ENCODE data around the gene SMC4.

Gene SMC4

GRCh38 chr3:160376681-160377080 is 22.8 kb upstream of the SMC4 start:
- Histone ChIP-seq H3K4me1 (ENCODE audit: control insufficient read depth, insufficient read depth, low read length) (peaks cover 54% of the 10 kb centered on the region), H3K9me3 (ENCODE audit: control insufficient read depth, low read length) (no peaks in the 10 kb centered on the region), H3K9ac (ENCODE audit: low read length) (no peak overlapping the region), H3K36me3 (ENCODE audit: control insufficient read depth, insufficient read depth, low read length, severe bottlenecking) (no peaks in the 10 kb centered on the region), H3K4me3 (ENCODE audit: low read length) (peak overlapping the region; percentile 34), H3K27me3 (replicated peaks; ENCODE audit: control insufficient read depth, insufficient read depth, low read length) (no peaks in the 10 kb centered on the region)
- DNase-seq (ENCODE audit: low read depth) = peak; percentile 17

DNA sequence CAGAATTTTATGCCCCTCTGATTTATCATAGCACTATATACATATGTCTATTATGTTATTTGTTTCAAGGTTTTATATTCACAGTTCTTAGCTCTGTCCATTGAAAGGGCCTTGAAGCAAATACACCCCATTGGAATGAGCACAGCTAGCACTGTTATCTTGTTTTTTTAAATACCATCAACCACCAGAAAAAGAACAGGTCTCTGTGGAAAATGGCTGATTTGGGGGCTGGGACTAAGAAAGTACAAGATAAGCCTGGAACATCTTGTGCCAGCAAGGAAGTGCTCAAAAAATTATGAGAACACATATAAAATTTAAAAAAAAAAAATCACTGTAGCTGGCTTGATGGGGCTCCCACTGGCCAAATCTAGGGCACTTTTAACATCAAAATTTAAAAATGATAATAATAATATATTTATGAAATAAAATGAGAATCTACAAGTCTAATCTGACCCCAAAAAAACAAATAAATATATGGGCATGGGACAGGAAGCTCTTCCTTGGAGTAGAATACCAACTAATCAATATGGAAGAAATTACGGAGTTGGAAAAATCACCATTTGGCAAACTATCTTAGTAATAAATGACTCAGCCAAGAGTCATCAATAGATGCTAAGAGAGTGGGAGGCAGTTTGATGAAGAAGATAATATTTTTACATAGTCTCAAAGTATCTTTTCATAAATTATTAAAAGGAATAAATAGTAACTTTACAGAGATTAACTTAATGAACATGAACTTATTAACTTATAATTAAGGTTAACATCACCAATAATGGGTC is 20.9 kb upstream of the SMC4 start:
- Histone ChIP-seq H3K9me3 (ENCODE audit: control insufficient read depth, low read length) (no peaks in the 10 kb centered on the region), H3K27me3 (replicated peaks; ENCODE audit: control insufficient read depth, insufficient read depth, low read length) (no peaks in the 10 kb centered on the region), H3K9ac (ENCODE audit: low read length) (no peak overlapping the region), H3K36me3 (ENCODE audit: control insufficient read depth, insufficient read depth, low read length, severe bottlenecking) (no peaks in the 10 kb centered on the region), H3K4me1 (ENCODE audit: control insufficient read depth, insufficient read depth, low read length) (peaks cover 42% of the 10 kb centered on the region), H3K4me3 (ENCODE audit: low read length) (no peak overlapping the region)
- DNase-seq (ENCODE audit: low read depth) = no peak

GRCh38 chr3:160379628-160380214 is 19.7 kb upstream of the SMC4 start:
- H3K4me1 ChIP-seq (ENCODE audit: control insufficient read depth, insufficient read depth, low read length) = peaks cover 34% of the 10 kb centered on the region
- no peaks in the 10 kb centered on the region for H3K27me3 ChIP-seq (replicated peaks; ENCODE audit: control insufficient read depth, insufficient read depth, low read length)
- H3K9ac ChIP-seq (ENCODE audit: low read length) = no peak overlapping the region
- DNase-seq (ENCODE audit: low read depth) = no peak
- H3K36me3 ChIP-seq (ENCODE audit: control insufficient read depth, insufficient read depth, low read length, severe bottlenecking) = no peaks in the 10 kb centered on the region
- no peaks in the 10 kb centered on the region for H3K9me3 ChIP-seq (ENCODE audit: control insufficient read depth, low read length)
- H3K4me3 ChIP-seq (ENCODE audit: low read length) = no peak overlapping the region

DNA sequence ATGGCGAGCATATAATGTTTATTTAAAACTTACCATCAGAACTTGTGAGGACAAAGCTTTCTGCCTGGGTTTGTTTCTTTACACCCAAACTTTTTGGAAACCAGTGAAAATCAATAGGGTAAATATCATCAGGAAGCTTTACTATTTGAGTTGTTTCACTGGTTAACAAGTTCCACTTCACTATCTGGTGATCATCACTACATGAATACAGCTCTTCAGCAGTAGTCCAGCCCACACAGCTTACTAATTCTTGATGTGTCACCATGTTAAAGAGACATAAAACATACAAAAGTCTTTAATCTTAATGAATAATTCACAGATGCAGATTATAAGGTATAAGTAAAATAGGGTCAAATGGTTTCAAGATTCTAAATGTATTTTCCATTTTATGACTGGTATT is 18.0 kb upstream of the SMC4 start:
- Histone ChIP-seq H3K4me1 (ENCODE audit: control insufficient read depth, insufficient read depth, low read length) (peaks cover 23% of the 10 kb centered on the region), H3K4me3 (ENCODE audit: low read length) (no peak overlapping the region), H3K9me3 (ENCODE audit: control insufficient read depth, low read length) (no peaks in the 10 kb centered on the region), H3K27me3 (replicated peaks; ENCODE audit: control insufficient read depth, insufficient read depth, low read length) (no peaks in the 10 kb centered on the region), H3K36me3 (ENCODE audit: control insufficient read depth, insufficient read depth, low read length, severe bottlenecking) (no peaks in the 10 kb centered on the region), H3K9ac (ENCODE audit: low read length) (no peak overlapping the region)
- DNase-seq (ENCODE audit: low read depth) = no peak

DNA sequence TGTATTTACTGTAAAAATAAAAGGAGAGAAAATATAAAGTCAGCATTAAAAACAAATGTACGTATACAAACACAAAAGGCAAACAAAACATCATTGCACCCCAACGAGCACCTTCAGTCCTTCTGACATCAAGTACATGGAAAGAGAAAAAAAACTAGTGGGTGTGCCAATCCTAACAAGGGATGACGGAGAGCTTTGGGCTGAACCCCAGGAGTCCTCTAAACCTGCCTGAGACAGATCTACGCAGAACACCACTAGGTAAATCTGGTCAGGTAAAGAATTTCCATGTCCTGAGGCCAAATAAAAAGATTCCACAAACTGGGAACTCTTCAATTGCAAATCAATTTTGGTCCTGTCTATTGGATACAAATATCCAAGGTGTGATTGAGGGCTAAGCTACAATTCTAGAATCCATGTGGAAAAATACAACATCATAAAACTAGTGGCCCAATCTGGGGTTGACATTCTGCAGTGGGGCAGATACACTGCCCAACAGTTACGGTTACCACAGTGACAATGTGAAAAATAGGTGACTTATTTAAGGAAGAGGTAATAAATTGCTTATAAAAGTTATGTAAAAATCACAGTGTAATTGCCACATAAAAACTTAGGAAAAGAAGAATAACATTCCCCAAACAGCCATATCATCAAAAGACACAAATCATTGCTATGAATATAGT is 14.7 kb upstream of the SMC4 start:
- Histone ChIP-seq H3K4me3 (ENCODE audit: low read length) (no peak overlapping the region), H3K9ac (ENCODE audit: low read length) (no peak overlapping the region), H3K4me1 (ENCODE audit: control insufficient read depth, insufficient read depth, low read length) (no peaks in the 10 kb centered on the region), H3K27me3 (replicated peaks; ENCODE audit: control insufficient read depth, insufficient read depth, low read length) (no peaks in the 10 kb centered on the region), H3K9me3 (ENCODE audit: control insufficient read depth, low read length) (no peaks in the 10 kb centered on the region), H3K36me3 (ENCODE audit: control insufficient read depth, insufficient read depth, low read length, severe bottlenecking) (no peaks in the 10 kb centered on the region)
- DNase-seq (ENCODE audit: low read depth) = no peak

DNA sequence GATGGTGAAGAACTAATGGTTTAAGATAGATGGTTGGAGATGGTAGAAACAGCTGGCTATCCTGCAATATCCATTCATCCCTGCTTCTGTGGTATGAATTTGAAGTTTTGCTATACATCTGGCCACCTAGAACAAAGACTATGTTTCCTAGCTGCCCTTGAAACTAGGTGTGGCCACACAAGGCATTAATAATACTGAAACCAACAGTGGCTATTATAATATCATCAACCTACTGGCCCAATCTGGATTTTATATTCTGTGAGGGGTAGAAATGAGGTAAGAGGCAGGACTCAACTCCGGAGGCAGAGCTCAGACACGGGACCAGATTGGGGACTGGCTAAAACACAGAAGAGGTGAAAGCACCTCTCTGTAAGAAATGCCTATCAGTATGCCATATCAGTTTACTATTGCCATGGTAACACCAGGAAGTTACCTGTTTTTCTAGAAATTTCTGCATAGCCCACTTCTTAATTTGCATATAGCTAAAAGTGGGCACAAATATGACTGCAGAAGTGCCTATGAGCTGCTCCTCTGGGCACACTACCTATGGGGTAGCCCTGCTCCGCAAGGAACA is 8.8 kb upstream of the SMC4 start:
- DNase-seq (ENCODE audit: low read depth) = no peak
- H3K36me3 ChIP-seq (ENCODE audit: control insufficient read depth, insufficient read depth, low read length, severe bottlenecking) = no peaks in the 10 kb centered on the region
- no peaks in the 10 kb centered on the region for H3K9me3 ChIP-seq (ENCODE audit: control insufficient read depth, low read length)
- H3K4me3 ChIP-seq (ENCODE audit: low read length) = no peak overlapping the region
- H3K9ac ChIP-seq (ENCODE audit: low read length) = no peak overlapping the region
- H3K27me3 ChIP-seq (replicated peaks; ENCODE audit: control insufficient read depth, insufficient read depth, low read length) = no peaks in the 10 kb centered on the region
- H3K4me1 ChIP-seq (ENCODE audit: control insufficient read depth, insufficient read depth, low read length) = peaks cover 6% of the 10 kb centered on the region

DNA sequence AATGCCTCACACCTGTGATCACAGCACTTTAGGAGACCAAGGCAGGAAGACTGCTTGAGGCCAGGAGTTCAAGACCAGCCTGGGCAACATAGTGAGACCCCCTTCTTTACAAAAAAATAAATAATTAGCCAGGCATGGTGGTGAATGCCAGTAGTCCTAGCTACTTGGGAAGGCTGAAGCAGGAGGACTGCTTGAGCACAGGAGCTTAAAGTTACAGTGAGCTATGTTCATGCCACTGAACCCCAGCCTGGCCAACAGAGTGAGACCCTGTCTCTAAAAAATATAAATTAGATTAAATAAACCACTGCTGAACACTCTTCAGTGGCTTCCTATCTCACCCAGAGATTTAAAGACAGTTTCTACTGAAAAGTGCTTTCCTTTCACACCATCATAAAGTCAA is 6.7 kb upstream of the SMC4 start:
- Histone ChIP-seq H3K4me3 (ENCODE audit: low read length) (no peak overlapping the region), H3K27me3 (replicated peaks; ENCODE audit: control insufficient read depth, insufficient read depth, low read length) (no peaks in the 10 kb centered on the region), H3K4me1 (ENCODE audit: control insufficient read depth, insufficient read depth, low read length) (peaks cover 6% of the 10 kb centered on the region), H3K9ac (ENCODE audit: low read length) (no peak overlapping the region), H3K36me3 (ENCODE audit: control insufficient read depth, insufficient read depth, low read length, severe bottlenecking) (no peaks in the 10 kb centered on the region), H3K9me3 (ENCODE audit: control insufficient read depth, low read length) (no peaks in the 10 kb centered on the region)
- no peak for DNase-seq (ENCODE audit: low read depth)

DNA sequence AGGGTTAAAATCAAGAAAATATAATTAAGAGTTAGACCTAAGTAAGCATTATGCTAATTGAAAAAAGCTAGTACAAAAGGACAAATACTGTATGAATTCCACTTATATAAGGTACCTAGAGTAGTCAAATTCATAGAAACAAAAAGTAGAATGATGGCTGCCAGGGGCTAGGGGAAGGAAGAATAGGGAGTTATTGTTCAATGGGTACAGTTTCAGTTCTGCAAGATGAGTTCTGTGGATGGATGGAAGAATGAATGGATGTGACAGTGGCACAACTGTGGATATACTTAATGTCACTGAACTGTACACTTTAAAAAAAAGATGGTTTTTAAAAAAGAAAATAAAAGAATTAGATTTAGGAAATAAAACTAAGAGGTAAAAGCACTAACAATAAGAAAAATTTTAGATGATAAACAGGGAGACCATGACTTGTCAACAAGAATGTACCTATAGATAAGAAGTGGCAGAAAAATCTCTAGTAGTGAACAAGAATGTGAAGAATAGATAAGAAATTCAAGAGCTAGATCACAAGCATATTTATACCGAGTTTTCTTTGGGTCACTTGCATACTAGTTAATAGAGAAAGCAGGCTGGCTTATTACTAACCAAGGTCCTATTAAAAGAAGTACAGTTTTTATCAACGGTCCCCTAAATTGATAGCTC is 6.0 kb upstream of the SMC4 start:
- Histone ChIP-seq H3K9ac (ENCODE audit: low read length) (no peak overlapping the region), H3K36me3 (ENCODE audit: control insufficient read depth, insufficient read depth, low read length, severe bottlenecking) (no peaks in the 10 kb centered on the region), H3K4me3 (ENCODE audit: low read length) (no peak overlapping the region), H3K9me3 (ENCODE audit: control insufficient read depth, low read length) (no peaks in the 10 kb centered on the region), H3K27me3 (replicated peaks; ENCODE audit: control insufficient read depth, insufficient read depth, low read length) (no peaks in the 10 kb centered on the region), H3K4me1 (ENCODE audit: control insufficient read depth, insufficient read depth, low read length) (peaks cover 11% of the 10 kb centered on the region)
- DNase-seq (ENCODE audit: low read depth) = no peak

- no peak overlapping the region for H3K4me3 ChIP-seq (ENCODE audit: low read length)
- H3K9ac ChIP-seq (ENCODE audit: low read length) = no peak overlapping the region
- H3K36me3 ChIP-seq (ENCODE audit: control insufficient read depth, insufficient read depth, low read length, severe bottlenecking) = no peaks in the 10 kb centered on the region
- peaks cover 13% of the 10 kb centered on the region for H3K4me1 ChIP-seq (ENCODE audit: control insufficient read depth, insufficient read depth, low read length)
- no peaks in the 10 kb centered on the region for H3K27me3 ChIP-seq (replicated peaks; ENCODE audit: control insufficient read depth, insufficient read depth, low read length)
- DNase-seq (ENCODE audit: low read depth) = no peak
- H3K9me3 ChIP-seq (ENCODE audit: control insufficient read depth, low read length) = no peaks in the 10 kb centered on the region
Observed at GRCh38 chr3:160394009-160394392, 5.4 kb upstream of the SMC4 start.

- peak; percentile 41 for DNase-seq (ENCODE audit: low read depth)
- Histone ChIP-seq H3K4me1 (ENCODE audit: control insufficient read depth, insufficient read depth, low read length) (peaks cover 13% of the 10 kb centered on the region), H3K27me3 (replicated peaks; ENCODE audit: control insufficient read depth, insufficient read depth, low read length) (no peaks in the 10 kb centered on the region), H3K4me3 (ENCODE audit: low read length) (no peak overlapping the region), H3K9me3 (ENCODE audit: control insufficient read depth, low read length) (no peaks in the 10 kb centered on the region), H3K36me3 (ENCODE audit: control insufficient read depth, insufficient read depth, low read length, severe bottlenecking) (no peaks in the 10 kb centered on the region), H3K9ac (ENCODE audit: low read length) (no peak overlapping the region)
Observed at GRCh38 chr3:160395297-160395696, 4.2 kb upstream of the SMC4 start.

DNA sequence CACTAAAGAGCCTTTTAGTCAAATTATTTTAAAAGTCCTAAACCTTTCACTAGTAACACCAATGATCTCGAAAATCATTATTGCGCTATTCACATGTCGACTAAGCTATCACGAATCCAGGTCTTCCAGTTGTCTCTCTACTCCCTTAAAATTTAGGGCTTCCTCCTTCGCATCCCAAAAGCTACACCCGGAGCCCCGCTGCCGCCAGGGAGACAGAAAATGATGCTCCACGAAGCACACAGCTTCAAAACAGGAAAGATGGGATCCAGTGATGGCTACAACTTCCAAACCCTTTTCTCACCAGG is 678 bp upstream of the SMC4 start:
- Histone ChIP-seq H3K9me3 (ENCODE audit: control insufficient read depth, low read length) (no peaks in the 10 kb centered on the region), H3K4me3 (ENCODE audit: low read length) (peak overlapping the region; percentile 98), H3K9ac (ENCODE audit: low read length) (peak overlapping the region; percentile 92), H3K4me1 (ENCODE audit: control insufficient read depth, insufficient read depth, low read length) (peaks cover 35% of the 10 kb centered on the region), H3K36me3 (ENCODE audit: control insufficient read depth, insufficient read depth, low read length, severe bottlenecking) (no peaks in the 10 kb centered on the region), H3K27me3 (replicated peaks; ENCODE audit: control insufficient read depth, insufficient read depth, low read length) (no peaks in the 10 kb centered on the region)
- DNase-seq (ENCODE audit: low read depth) = no peak

All from adipocyte (in vitro differentiated cells).